CD4-positive, alpha-beta T cell treated with Interleukin-17A for 1 hour (primary cell): ENCODE results near the gene WASHC4.
"Not testable (repeated sequence)": the region's sequence is repeated elsewhere in the genome, so short reads cannot be mapped to it uniquely, and the experiment has no call there.

Experiments
- DNase-seq: peaks from one replicate; pipeline ENCODE4 v3.0.0-alpha.2; 2020

The WASHC4 gene

DNA sequence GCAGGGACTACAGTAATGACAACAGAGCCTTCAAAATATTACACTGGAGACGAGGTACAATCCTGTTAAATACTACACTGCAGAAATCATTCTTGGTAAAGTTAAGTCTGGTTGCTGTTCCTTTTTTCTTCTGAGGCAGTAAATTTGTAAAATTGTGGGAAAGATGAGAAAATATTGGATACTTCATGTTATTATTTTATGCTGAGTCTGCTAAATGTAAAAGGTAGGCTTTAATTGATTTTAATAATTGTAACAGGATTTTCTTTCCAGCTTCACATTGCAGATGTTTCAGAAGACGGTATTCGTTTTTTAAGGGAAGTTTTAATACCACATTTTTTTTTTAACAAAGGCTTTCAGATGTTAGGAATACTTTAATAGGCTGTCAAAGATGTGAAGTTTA lies 62.6 kb downstream of the WASHC4 start:
- no peak for DNase-seq

DNA sequence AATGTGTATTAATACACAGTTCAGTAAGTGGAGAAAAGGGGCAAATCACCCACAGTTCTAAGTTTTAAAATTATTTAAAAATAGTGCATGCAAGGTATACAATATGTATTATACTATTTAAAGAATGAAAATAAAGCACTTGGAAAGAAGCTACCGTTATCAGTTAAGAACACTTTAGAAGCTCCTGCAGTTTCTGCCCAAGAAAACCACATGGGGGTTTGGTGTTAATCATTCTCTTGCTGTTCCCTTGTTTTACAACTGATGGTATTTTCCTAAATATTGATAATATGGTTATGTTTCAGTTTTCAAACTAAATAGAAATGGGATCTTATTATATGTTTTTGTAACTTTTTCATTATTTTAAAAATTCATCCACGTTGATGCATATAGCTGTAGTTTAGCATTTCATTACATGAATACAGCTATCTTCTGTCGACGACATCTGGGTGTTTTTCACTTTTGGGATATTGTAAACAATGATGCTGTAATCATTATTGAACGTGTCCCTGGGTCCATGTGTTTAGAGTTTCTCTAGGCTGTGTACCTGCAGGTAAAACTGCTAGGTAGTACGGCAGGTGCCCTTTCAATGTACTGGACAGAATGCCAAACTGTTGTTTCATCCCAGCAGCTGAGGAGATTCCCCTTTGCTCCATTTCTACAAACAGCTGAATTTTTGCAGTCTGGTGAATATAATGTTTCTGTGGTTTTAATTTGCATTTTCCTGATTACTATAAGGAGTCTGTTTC lies 64.3 kb downstream of the WASHC4 start:
- no peak for DNase-seq

DNA sequence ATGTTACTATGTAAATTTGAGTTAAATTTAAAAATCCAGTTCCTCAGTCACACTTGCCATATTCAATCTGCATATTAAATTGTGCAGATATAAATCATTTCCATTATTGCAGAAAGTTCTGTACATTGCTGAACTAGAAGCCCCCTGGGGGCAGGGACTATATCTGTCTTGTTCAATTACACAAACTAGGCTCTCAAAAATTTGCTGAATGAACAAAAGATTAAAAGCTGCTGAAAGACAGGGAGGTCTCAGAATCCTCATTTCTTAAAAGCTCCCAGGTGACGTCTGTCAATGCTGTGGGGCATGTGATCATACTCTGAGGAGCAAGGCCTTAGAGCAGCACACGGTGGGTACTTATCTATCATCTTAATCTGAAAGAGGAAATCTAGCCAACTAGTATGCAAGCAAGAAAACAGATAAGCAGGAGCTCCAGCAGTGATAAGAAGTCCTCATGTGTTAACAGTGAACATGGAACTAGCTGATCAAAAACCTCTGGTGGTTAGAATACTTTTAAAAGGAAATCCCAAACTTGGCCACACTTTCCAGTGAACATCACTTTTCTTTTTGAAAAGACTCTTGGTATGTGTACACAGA lies 68.0 kb downstream of the WASHC4 start:
- DNase-seq = no peak

DNA sequence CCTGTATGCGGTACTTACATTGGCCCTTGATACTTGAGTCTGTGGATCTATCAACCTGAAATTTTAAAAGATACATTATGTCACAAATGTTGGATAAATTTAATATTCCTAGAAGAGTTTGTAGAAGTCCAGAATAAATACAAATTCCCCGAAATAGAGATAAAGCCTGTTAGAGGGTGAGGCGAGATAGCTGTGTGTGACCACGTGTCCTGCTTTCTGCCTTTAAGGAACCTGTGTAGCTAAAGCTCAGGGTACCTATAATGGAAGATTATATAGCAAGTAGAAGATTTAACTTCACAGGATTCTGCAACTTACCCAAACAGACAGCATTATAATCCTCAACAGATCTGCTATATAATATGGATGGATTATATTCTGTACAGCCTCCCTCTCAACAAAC lies 69.7 kb downstream of the WASHC4 start:
- DNase-seq = no peak

DNA sequence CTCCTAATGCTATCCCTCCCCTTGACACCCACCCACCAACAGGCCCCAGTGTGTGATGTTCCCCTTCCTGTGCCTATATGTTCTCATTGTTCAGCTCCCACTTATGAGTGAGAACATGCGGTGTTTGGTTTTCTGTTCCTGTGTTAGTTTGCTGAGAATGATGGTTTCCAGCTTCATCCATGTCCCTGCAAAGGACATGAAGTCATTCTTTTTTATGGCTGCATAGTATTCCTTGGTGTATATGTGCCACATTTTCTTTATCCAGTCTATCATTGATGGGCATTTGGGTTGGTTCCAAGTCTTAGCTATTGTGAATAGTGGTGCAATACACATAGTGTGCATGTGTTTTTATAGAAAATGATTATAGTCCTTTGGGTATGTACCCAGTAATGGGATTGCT lies 71.6 kb downstream of the WASHC4 start:
- not testable (repeated sequence) for DNase-seq

DNA sequence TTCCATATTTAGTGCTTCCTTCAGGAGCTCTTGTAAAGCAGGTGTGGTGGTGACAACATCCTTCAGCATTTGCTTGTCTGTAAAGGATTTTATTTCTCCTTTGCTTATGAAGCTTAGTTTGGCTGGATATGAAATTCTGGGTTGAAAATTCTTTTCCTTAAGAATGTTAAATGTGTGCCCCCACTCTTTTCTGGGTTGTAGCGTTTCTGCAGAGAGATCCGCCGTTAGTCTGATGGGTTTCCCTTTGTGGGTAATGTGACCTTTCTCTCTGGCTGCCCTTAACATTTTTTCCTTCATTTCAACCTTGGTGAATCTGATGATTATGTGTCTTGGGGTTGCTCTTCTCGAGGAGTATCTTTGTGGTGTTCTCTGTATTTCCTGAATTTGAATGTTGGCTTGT lies 75.9 kb downstream of the WASHC4 start:
- DNase-seq = not testable (repeated sequence)

DNA sequence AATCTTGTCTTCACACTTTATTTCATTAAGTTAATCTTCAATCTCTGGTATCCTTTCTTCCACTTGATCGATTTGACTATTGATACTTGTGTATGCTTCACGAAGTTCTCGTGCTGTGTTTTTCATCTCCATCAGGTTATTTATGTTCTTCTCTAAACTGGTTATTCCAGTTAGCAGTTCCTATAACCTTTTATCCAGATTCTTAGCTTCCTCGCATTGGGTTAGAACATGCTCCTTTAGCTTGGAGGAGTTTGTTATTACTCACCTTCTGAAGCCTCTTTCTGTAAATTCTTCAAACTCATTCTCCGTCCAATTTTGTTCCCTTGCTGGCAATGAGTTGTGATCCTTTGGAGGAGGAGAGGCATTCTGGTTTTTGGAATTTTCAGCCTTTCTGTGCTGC lies 76.4 kb downstream of the WASHC4 start:
- DNase-seq = not testable (repeated sequence)

DNA sequence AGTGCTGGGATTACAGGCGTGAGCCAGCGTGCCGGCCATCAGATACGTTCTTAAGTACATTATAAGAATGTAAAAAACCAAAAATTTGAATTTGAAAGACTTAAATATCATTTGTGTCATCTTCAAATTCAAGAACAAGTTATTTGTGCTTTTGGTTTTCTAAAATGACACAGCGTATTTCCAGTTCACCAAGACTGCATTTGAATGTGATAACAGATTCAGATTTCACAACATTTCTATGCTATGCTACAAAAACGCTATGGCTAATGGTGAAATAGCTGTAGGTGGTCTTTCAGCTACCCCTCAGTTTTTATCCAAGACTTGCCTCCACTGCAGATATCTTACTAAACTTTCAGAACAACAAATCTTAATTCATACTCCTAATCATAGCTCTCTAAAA lies 81.8 kb downstream of the WASHC4 start:
- DNase-seq = no peak

DNA sequence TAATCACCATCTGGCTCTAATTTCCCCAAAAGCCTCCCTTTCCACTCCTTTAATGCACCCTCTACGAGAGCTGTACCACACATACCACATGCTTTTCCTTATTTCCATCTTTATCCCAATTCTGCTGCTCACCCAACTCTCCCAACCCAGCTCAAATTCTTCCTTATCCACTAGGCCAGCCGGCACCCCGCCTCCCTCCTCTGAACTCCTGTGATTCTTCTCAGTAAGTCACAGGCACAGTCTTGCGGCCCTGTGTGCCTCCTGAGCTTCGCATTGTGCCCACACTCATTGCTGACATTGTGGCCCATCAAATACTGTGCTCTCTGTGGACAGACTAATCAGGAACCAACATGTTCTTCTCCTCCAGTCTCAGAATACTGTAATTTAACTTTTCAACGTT lies 83.0 kb downstream of the WASHC4 start:
- DNase-seq = no peak

DNA sequence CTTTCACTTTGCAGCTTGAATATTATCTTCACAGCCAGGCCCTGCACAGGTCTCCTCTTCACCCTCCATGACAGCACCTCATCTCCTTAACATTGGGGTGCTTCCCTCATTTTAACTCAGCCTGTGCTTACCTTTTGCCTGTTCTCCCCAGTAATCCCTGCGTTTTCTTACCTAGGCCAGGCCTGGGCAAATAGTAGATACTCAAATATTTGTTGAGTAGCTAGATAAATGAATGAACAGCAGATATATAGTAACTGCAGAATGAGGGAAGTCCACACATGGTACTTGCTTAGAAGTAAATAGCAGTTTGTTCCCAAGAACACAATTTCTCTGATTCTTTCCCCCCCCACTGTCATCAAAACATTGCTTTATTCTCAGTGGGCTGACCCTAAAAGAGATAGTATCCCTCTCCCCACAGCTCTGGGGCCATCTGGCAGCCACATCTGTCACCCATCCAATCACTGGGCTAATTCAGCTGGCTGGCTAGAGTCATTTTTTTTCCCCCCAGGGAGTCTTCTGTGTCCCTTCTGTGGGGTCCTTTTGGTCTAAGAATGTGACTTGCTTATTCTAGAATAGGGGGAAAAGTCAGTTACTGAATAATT lies 85.2 kb downstream of the WASHC4 start:
- no peak for DNase-seq

DNA sequence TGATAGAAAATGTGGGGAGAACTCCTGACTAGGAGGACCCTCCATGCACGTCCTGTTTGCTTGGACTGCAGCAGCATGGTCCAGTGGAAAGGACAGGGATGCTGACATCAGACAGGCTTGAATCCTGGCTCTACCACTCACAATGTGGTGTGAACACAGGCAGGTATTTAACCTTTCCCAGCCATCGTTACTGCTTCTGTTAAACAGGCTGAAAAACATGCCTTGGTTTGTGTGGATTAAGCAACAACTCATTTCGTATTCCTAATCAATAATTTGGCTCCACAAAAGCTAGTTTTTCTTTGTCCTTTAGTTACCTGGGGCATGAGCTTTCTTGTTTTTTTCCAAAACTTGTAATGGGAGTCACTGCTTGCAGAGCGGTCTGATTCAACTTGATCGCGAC lies 87.4 kb downstream of the WASHC4 start:
- no peak for DNase-seq

DNA sequence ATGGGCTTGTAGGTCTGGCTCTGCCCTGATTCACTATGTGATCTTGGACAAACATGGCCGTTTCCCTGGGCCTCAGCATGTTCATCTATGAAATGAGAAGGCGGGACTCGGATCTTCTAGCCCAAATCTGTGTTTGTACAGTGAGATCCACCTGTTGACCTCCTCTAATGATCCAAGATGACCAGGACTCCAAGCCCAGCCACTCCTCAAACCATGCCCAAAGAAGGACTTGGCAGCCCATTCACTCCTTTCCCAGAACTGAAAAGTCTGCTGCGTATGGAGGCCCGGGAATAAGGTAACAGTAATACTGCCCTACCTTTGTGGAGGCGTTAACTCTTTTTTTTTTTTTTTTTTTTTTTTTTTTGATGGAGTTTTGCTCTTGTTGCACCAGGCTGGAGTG lies 88.6 kb downstream of the WASHC4 start:
- DNase-seq = no peak

DNA sequence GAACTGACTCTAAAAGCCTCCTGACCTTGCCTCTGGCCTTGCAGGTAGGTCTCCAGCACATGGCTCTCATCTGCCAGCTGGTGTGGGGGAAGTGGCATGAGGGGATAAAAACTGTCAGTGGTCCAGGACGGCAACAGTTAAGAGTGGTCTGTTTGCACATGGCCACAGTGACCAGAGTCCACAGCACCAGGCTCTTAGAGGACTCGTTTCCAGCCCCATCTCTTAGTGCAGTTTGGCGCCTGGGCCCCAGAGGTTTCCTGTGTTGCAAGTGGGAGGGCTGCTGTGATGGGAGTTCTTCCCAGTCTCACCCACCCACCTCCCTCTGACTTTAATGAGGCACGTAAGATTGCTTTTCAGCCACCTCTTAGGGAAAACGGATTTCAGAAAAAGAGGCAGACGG lies 91.4 kb downstream of the WASHC4 start:
- DNase-seq = no peak

DNA sequence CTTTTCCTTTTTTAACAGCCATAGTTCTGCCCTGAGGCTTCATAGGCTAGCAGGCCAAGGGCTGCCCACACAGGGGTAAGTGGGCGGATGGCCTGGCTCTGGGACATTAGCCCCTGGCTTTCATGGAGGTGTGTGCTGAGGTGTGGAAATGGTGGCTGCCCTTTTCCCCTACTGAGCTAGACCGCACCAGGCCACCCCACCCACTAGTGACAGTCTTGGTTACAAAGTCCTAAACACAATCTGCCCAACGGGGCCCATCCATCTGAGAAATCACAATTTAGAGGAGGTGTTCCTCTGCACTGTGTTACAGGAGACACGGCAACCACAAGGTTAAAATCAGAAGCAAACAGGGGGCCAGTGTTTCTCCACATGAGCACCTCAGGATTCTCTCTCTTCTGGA lies 92.9 kb downstream of the WASHC4 start:
- no peak for DNase-seq

DNA sequence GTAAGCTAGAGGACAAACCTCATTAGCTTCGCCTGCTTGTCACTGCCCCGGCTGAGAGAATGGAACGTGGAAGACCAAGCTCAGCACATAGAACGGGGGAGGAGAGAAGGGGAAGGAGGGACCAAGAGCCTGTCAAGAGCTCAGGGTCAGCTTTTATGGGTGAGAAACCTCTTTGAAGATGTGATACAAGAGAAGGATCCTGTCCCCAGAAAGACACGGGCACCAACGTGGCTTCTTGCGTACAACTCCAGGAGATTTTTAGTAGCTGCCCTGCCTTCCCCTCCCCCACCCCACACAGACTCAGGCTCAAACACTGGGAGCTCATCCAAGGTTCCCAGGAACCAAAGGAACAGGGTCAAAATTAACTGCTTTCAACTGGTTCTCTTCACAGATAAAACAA lies 93.8 kb downstream of the WASHC4 start:
- DNase-seq = no peak

DNA sequence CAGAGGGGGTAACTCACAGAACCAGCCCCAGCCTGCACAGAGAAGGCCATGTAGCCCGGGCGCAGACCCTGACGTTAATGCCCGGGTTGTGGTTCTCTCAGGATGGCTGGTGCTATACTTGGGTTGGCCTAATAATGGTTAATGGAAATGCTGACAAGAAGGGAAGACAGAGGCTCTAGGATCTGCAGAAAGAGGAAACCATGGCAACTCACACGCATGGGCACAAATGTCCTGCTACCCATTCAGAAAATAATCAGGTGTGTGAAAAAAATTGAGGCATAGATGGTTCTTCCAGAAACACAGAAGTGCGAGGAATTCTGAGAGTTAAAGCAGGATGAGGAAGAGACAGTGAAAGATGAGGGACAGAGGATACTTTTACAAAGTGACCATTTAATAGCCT lies 94.7 kb downstream of the WASHC4 start:
- DNase-seq = no peak

DNA sequence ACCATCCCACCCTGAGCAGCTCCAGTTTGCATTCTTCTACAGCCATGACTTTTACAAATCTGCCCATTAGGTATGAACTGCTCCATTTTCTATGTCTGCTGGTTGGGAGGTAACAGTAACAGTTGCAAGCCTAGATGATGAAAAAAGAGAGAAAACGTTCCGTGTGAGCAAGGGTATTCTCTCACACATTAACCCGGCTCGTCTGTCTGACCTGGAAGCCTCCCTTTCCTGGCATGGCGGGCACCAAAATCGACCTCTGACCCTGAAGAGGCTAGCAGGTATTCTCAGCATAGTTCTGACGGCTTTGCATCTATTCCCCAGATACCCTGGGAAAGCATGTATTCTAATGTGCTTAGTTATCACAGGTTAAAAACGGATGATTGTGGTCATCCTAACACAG lies 96.6 kb downstream of the WASHC4 start:
- DNase-seq = no peak

DNA sequence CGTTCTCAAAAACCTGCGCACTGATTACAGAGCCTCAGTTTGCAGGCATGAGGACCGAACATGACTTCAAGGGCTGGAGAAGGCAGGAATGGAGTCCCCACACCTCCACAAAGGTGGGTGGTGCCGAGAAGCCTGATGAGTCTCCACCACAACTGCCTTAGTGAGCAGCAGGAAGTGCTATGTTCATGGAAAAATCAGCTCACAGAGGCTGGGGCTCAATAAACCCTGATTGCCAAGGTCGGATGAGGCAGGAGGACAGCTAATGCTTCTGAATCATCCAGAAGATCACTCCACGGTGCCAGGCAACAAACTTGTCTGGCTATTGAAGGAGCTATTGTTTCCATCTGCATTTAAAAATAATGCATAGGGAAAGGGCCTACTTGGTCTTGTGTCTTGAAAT lies 97.4 kb downstream of the WASHC4 start:
- DNase-seq = no peak

DNA sequence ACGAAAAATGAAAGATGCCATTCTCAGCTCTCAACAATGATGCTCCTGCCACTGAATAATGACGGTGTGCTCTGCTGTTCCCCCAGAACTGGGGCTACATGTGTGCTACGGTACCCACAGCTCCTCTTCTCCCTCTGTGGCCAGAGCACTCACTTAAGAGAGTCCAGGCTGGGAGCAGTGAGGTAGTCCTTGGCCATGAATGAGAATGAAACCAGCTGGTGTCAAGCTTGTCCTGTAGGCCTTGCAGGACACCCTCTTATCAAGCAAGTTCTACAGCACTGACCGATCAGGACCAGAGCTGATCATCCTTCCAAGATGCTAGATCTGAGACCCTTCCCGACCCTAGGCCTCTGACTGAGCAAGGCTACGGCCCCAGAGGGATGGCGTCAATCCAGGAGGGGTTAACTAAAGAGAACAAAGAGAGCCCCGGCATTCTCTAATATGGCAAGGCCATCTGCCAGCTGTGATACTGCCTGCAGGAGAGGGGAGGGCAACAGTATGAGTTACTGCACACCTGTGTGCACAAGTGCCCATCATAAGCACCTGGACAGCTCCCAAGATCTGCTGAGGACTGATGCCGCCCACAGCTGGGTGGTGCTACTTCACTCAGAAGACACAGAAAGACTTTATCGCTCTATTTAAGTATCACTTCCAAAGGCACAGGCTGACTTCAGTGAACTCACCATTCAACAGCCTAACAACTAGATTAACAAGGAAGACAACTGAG lies 98.0 kb downstream of the WASHC4 start:
- no peak for DNase-seq

DNA sequence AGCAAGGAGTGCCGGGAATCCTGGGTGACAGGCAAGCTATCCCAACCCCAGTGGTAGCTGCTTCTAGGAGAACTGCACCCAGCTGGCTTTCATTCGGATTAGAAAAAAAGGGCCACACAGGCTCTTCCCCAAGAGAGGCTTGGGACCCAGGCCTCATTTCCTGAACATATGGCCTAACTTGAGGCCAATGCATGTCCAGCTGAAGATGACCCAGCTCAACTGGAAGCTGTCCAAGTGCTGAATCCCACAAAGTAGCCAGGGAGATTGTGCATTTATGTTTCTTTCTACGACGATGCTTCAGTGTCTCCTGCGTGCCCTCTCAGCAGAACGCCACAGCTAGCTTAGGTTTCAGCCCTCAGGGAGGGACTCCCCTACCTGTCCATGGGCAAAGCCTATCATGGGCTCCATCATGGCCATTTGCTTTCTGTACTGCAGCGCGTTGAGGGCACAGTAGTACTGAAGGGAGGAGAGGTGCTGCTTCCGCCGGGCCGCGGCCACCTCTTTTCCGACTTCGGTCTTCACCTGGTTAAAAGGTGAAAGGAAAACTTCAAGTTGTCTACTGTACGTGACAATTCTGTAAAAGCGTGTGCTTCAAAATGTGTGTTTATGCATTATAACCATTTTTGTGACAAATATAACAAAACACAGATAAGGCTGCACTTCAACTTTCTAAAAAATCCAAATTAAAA lies 99.3 kb downstream of the WASHC4 start:
- no peak for DNase-seq

DNA sequence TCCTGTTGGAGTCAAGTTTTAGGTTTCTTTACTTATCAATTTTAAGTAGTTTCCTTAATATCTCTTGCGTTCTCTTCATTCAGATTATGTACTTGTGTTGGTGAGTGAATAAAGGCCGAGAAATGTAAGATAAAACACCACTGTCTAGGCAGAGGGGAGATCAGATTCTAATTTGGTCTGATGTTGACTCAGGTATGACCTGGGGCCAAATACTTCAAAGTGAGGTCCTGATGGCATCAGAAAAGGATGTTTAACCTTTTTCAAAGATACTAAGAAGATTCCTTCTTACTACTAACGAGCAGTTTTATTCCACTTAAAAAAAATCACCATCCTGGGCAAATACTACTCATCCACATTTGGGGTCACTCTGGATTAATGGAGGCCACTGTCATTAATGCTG lies 101.6 kb downstream of the WASHC4 start:
- no peak for DNase-seq

DNA sequence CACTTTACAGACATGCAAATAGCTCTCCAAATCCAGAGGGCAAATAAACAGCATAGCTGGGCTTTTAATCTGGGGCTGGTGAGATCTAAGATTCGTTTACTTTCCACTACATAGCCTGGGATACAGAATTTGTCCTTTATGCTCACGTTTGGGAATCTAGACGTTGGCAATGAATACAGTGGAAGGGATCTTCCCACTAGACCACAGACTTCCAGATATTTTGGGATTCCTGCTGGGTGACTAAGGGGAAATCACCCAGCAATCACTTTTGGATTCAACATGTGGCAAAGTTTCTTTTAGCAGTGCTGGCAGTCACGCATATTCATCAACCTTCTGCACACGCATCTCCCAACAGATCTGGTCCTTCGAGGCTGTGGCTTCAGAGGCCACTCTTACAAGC lies 104.9 kb downstream of the WASHC4 start:
- no peak for DNase-seq

DNA sequence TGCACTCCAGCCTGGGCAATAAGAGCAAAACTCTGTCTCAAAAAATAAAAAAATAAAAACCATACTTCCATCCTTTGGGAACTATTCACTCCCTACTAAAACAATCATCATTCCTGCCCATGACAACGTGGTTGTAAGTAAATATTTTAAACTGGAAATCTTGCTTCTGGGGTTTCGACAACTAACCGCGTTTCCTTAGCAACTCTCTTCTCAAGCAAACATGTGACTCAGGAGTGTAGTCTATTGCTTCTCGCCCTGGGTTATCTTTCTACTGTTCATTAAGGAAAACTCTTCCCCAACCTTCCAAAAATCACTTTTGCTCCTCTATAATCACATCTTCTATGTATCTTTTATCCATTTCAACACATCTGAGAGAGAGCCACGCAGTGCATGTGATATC lies 106.6 kb downstream of the WASHC4 start:
- DNase-seq = no peak
